Measurements from ENCODE around the gene CYP39A1.

DNA sequence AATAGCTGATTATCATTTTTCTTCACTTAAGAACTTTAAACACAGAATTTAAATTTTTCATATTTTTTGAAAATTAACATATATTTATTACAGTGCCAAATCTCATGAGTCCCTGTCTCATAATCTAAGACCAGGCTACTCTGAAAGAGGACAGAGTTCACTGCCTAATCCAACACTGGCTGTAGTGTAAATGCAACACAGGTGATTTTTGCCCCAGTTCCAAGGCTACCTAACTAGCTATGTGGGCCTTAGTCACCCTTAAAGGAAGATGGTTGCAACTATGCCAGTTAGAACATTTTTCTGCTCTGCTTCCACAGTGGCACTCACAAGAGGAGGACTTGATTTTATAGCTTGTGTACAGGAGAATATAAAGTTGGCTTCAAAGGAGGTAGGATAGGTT is 5.0 kb upstream of the CYP39A1 start:
- TF ChIP-seq, protein P1, sequence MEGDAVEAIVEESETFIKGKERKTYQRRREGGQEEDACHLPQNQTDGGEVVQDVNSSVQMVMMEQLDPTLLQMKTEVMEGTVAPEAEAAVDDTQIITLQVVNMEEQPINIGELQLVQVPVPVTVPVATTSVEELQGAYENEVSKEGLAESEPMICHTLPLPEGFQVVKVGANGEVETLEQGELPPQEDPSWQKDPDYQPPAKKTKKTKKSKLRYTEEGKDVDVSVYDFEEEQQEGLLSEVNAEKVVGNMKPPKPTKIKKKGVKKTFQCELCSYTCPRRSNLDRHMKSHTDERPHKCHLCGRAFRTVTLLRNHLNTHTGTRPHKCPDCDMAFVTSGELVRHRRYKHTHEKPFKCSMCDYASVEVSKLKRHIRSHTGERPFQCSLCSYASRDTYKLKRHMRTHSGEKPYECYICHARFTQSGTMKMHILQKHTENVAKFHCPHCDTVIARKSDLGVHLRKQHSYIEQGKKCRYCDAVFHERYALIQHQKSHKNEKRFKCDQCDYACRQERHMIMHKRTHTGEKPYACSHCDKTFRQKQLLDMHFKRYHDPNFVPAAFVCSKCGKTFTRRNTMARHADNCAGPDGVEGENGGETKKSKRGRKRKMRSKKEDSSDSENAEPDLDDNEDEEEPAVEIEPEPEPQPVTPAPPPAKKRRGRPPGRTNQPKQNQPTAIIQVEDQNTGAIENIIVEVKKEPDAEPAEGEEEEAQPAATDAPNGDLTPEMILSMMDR (IDR thresholded peaks at IDR 0.05; ENCODE audit: insufficient read depth, low read length): no peak
- TF ChIP-seq POLR2AphosphoS5 (IDR thresholded peaks at IDR 0.05; ENCODE audit: low read depth) (no peak), SPI1 (IDR thresholded peaks at IDR 0.05; ENCODE audit: borderline replicate concordance, low read depth) (no peak)

All from HL-60 (cell line).